Natural killer cell (primary cell): ENCODE data around the gene SHD. TPM values are rescaled to one million over a fixed set of nuclear protein-coding genes. Genes with fewer than 3 reads are reported as not detected.

Source experiments
- ATAC-seq, 3 donors: fragments of 150-1000 bp in 2 of 3; fragments of 200-7000 bp in 1 of 3; cut with Tn5 transposase; 1 replicate in 1 of 3; 2 replicates in 2 of 3; pipeline ENCODE4 v1.10.0; 2021; ENCODE audit warnings: mild to moderate bottlenecking in 2 of 3, moderate library complexity in 2 of 3
- DNase-seq, 2 donors: peaks; one replicate each; pipeline versions ENCODE4 v3.0.0 to v3.0.0-alpha.2; 2013 to 2021; ENCODE audit warnings: mixed read lengths in 1 of 2
- H3K27ac ChIP-seq: one replicate; pipeline ENCODE4 v1.5.1; 2013; ENCODE audit warnings: mild to moderate bottlenecking, low read length
- H3K27me3 ChIP-seq: one replicate; pipeline ENCODE4 v1.6.1; 2013; ENCODE audit warnings: low read length; ENCODE audit not compliant: control insufficient read depth, insufficient read depth
- H3K36me3 ChIP-seq: one replicate; pipeline ENCODE4 v1.6.1; 2013; ENCODE audit warnings: low read length; ENCODE audit not compliant: control insufficient read depth, insufficient read depth
- H3K4me1 ChIP-seq: one replicate; pipeline ENCODE4 v1.6.1; 2013; ENCODE audit warnings: low read length; ENCODE audit not compliant: control insufficient read depth, insufficient read depth
- H3K4me3 ChIP-seq: one replicate; pipeline ENCODE4 v1.5.1; 2013; ENCODE audit warnings: low read length
- H3K9me3 ChIP-seq: one replicate; pipeline ENCODE4 v1.6.1; 2013; ENCODE audit warnings: low read length; ENCODE audit not compliant: control insufficient read depth, insufficient read depth
- H3K27ac Mint-ChIP-seq, 2 donors: one replicate each; pipeline ENCODE4 v1.8.0; 2022; ENCODE audit warnings: mild to moderate bottlenecking in 2 of 2, mixed read lengths in 2 of 2, moderate library complexity in 1 of 2
- H3K27me3 Mint-ChIP-seq, 2 donors: one replicate each; pipeline ENCODE4 v1.8.0; 2022; ENCODE audit warnings: low read depth in 2 of 2, mixed read lengths in 2 of 2
- H3K36me3 Mint-ChIP-seq: one replicate; pipeline ENCODE4 v1.8.0; 2022; ENCODE audit warnings: mixed read lengths
- H3K4me1 Mint-ChIP-seq, 2 donors: one replicate each; pipeline ENCODE4 v1.8.0; 2022; ENCODE audit warnings: mixed read lengths in 2 of 2
- H3K4me3 Mint-ChIP-seq: one replicate; pipeline ENCODE4 v1.8.0; 2022; ENCODE audit warnings: mild to moderate bottlenecking, moderate library complexity, mixed read lengths
- H3K9me3 Mint-ChIP-seq, 2 donors: one replicate each; pipeline ENCODE4 v1.8.0; 2022; ENCODE audit warnings: mixed read lengths in 2 of 2
- WGBS: methylation state at CpG from one replicate; pipeline ENCODE4 v1.1.7; 2013; ENCODE audit warnings: missing lambda C conversion rate; ENCODE audit not compliant: insufficient coverage; 5-methylcytosine and 5-hydroxymethylcytosine counted together
- intact Hi-C: fragments of 100-400 bp; cut with micrococcal nuclease; formaldehyde crosslinking; loops from one replicate; pipeline ENCODE4 v1.14.2; 2022
- total RNA-seq, 4 donors: library from RNA; stranded (reverse); fragments of 120-200 nt in 1 of 4; gene quantifications; one replicate each; pipeline versions ENCODE4 v1.2.3 to v1.2.4, GENCODE V29; 2013 to 2022
- TF ChIP-seq, protein P1 (sequence below): fragments of 200-600 bp; IDR thresholded peaks from one replicate; pipeline ENCODE4 v1.8.0; 2022; ENCODE audit warnings: antibody characterized with exemption

The SHD gene
- total RNA-seq, 3 donors from 2014 or later (not counting 1 experiment from before 2014, with no cell fraction given): 0.20 TPM; not detected in 2

DNA sequence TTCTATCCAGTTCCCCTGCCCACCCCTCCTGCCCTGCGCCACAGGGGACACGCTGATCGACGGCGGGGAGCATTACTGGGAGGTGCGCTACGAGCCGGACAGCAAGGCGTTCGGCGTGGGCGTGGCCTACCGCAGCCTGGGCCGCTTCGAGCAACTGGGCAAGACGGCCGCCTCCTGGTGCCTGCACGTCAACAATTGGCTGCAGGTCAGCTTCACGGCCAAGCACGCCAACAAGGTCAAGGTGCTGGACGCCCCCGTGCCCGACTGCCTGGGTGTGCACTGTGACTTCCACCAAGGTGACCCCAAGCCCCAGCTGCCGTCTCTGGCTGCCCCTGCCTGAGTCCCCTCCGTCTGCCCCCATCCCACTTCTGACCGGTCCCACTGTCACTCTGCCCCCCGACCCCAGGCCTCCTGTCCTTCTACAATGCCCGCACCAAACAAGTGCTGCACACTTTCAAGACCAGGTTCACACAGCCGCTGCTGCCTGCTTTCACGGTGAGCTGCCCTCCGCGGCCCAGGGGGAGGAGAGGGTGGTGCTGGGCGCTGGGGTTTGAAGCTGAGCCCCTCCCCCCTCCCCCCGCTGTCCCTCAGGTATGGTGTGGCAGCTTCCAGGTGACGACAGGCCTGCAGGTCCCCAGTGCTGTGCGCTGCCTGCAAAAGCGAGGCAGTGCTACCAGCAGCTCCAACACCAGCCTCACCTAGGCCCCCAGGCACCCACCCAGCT lies 44.0 kb downstream of the SHD start:
- peaks cover 0 to 2% of the 10 kb centered on the region in 2 donors for H3K9me3 Mint-ChIP-seq
- Histone ChIP-seq H3K4me1 (peaks cover 18% of the 10 kb centered on the region), H3K36me3 (no peaks in the 10 kb centered on the region), H3K27ac (no peak overlapping the region), H3K27me3 (no peaks in the 10 kb centered on the region), H3K9me3 (no peaks in the 10 kb centered on the region), H3K4me3 (no peak overlapping the region)
- intact Hi-C loops: no loop called here
- no peak overlapping the region for H3K27ac Mint-ChIP-seq
- no peak overlapping the region for H3K4me3 Mint-ChIP-seq
- no peaks in the 10 kb centered on the region for H3K36me3 Mint-ChIP-seq
- TF ChIP-seq, protein P1, sequence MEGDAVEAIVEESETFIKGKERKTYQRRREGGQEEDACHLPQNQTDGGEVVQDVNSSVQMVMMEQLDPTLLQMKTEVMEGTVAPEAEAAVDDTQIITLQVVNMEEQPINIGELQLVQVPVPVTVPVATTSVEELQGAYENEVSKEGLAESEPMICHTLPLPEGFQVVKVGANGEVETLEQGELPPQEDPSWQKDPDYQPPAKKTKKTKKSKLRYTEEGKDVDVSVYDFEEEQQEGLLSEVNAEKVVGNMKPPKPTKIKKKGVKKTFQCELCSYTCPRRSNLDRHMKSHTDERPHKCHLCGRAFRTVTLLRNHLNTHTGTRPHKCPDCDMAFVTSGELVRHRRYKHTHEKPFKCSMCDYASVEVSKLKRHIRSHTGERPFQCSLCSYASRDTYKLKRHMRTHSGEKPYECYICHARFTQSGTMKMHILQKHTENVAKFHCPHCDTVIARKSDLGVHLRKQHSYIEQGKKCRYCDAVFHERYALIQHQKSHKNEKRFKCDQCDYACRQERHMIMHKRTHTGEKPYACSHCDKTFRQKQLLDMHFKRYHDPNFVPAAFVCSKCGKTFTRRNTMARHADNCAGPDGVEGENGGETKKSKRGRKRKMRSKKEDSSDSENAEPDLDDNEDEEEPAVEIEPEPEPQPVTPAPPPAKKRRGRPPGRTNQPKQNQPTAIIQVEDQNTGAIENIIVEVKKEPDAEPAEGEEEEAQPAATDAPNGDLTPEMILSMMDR: no peak
- WGBS: 90% methylated on average over 35 of the region's 37 CpGs
- peaks cover 11 to 20% of the 10 kb centered on the region in 2 donors for H3K4me1 Mint-ChIP-seq
- DNase-seq (no peak), ATAC-seq (no peak)
- no peaks in the 10 kb centered on the region for H3K27me3 Mint-ChIP-seq

DNA sequence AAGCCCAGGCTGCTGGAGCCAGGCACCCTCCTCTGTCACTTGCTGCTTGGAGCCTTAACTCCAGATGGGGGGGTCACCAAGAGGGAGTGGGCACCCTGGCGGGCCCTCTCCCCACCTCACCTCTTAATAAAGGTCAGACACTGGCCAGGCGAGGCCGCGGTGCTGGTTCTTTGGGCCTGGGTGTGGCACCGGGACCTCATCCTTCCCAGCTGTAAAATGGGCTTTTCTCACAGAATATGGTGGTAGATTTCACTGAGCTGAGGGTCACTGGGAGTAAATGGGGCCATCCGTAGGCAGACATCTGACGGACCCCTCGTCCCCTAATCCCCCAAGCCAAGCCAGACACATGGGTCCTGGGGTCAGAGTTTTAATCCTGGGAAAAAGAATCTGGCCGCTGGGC lies 44.6 kb downstream of the SHD start:
- intact Hi-C loops: no loop called here
- H3K9me3 Mint-ChIP-seq: peaks cover 0 to 2% of the 10 kb centered on the region in 2 donors
- DNase-seq: no peak
- Histone ChIP-seq H3K4me1 (peaks cover 22% of the 10 kb centered on the region), H3K36me3 (no peaks in the 10 kb centered on the region), H3K27me3 (no peaks in the 10 kb centered on the region), H3K27ac (no peak overlapping the region), H3K9me3 (no peaks in the 10 kb centered on the region), H3K4me3 (no peak overlapping the region)
- no peaks in the 10 kb centered on the region for H3K36me3 Mint-ChIP-seq
- TF ChIP-seq, protein P1: no peak
- no peak overlapping the region for H3K27ac Mint-ChIP-seq
- no peak for ATAC-seq
- WGBS: 98% methylated on average over 9 of the region's 9 CpGs
- peaks cover 15 to 26% of the 10 kb centered on the region in 2 donors for H3K4me1 Mint-ChIP-seq
- H3K4me3 Mint-ChIP-seq: no peak overlapping the region
- no peaks in the 10 kb centered on the region for H3K27me3 Mint-ChIP-seq

DNA sequence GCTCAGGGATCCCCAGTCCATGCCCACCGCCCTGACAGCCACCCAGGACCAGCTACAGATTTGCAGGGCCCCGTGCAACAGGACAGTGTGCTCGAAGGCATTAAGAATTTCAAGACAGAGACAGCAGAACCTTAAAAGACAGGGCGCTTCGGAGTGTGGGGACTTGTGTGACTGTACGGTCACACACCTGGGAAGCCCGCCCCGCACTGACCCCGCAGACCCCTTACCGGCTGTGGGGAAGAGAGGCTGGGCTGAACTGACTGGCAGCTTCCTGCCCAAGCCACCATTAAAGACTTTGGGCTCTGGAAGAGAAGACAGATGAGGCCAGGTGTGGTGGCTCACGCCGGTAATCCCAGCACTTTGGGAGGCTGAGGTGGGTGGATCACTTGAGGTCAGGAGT lies 45.2 kb downstream of the SHD start:
- peaks cover 0 to 2% of the 10 kb centered on the region in 2 donors for H3K9me3 Mint-ChIP-seq
- no peak for DNase-seq
- ATAC-seq: no peak
- no peaks in the 10 kb centered on the region for H3K36me3 ChIP-seq
- no peaks in the 10 kb centered on the region for H3K27me3 Mint-ChIP-seq
- no peak overlapping the region for H3K27ac Mint-ChIP-seq
- no peaks in the 10 kb centered on the region for H3K9me3 ChIP-seq
- WGBS: 92% methylated on average over 10 of the region's 12 CpGs
- H3K4me3 ChIP-seq: no peak overlapping the region
- H3K4me1 ChIP-seq: peaks cover 28% of the 10 kb centered on the region
- intact Hi-C loops: no loop called here
- peaks cover 16 to 31% of the 10 kb centered on the region in 2 donors for H3K4me1 Mint-ChIP-seq
- H3K27ac ChIP-seq: no peak overlapping the region
- H3K36me3 Mint-ChIP-seq: no peaks in the 10 kb centered on the region
- H3K27me3 ChIP-seq: no peaks in the 10 kb centered on the region
- peak overlapping the region; percentile 21 for H3K4me3 Mint-ChIP-seq
- TF ChIP-seq, protein P1: no peak
